Common myeloid progenitor, CD34-positive (primary cell): ENCODE data around the gene TEDC1. TPM values are rescaled to one million over a fixed set of nuclear protein-coding genes. Genes with fewer than 3 reads are reported as not detected.

ENCODE experiments used
- CTCF ChIA-PET: fragments of 350-600 bp; sonication (Branson Sonifier 250); formaldehyde crosslinking; loops from one replicate; lab custom pipeline; 2021; ENCODE audit warnings: antibody characterized with exemption; lab: Charles Lee
- POLR2A ChIA-PET: fragments of 350-600 bp; sonication (Branson Sonifier 250); formaldehyde crosslinking; loops from one replicate; lab custom pipeline; 2021; ENCODE audit warnings: antibody characterized with exemption; lab: Charles Lee
- DNase-seq, 3 donors: peaks; one replicate each; pipeline versions ENCODE4 v3.0.0 to v3.0.0-alpha.2; 2013
- H3K27ac ChIP-seq, 2 experiments: 1 replicate in 1 of 2; 2 replicates in 1 of 2; pipeline ENCODE4 v1.7.0; 2013; ENCODE audit warnings: inconsistent platforms in 2 of 2, low read length in 2 of 2, mild to moderate bottlenecking in 2 of 2, low read depth in 1 of 2, moderate library complexity in 1 of 2; ENCODE audit not compliant: severe bottlenecking in 2 of 2, insufficient read depth in 1 of 2, poor library complexity in 1 of 2
- H3K27me3 ChIP-seq, 5 experiments: replicated peaks in 2 of 5; 1 replicate in 3 of 5; 2 replicates in 2 of 5; pipeline versions ENCODE4 v1.6.1 to v1.7.0; 2013; ENCODE audit warnings: low read length in 4 of 5, mild to moderate bottlenecking in 2 of 5, moderate library complexity in 2 of 5, inconsistent platforms in 1 of 5; ENCODE audit not compliant: insufficient read depth in 5 of 5, control insufficient read depth in 4 of 5
- H3K36me3 ChIP-seq, 4 experiments: 1 replicate in 2 of 4; 2 replicates in 2 of 4; pipeline versions ENCODE4 v1.6.1 to v1.7.0; 2013; ENCODE audit warnings: low read length in 3 of 4, control low read depth in 1 of 4, mild to moderate bottlenecking in 1 of 4; ENCODE audit not compliant: control insufficient read depth in 4 of 4, insufficient read depth in 4 of 4
- H3K4me1 ChIP-seq, 4 experiments: 1 replicate in 3 of 4; 2 replicates in 1 of 4; pipeline versions ENCODE4 v1.6.1 to v1.7.1; 2013; ENCODE audit warnings: low read length in 3 of 4, mild to moderate bottlenecking in 3 of 4, control low read depth in 1 of 4, inconsistent platforms in 1 of 4, moderate library complexity in 1 of 4; ENCODE audit not compliant: control insufficient read depth in 4 of 4, insufficient read depth in 4 of 4; ENCODE audit errors: control extremely low read depth in 1 of 4
- H3K4me3 ChIP-seq, 7 experiments: 1 replicate in 4 of 7; 2 replicates in 3 of 7; pipeline versions ENCODE4 v1.5.1 to v1.7.0; 2013; ENCODE audit warnings: mild to moderate bottlenecking in 7 of 7, low read length in 6 of 7, moderate library complexity in 6 of 7, inconsistent platforms in 2 of 7, low read depth in 2 of 7, control low read depth in 1 of 7; ENCODE audit not compliant: insufficient read depth in 4 of 7, control insufficient read depth in 1 of 7; ENCODE audit errors: extremely low read depth in 1 of 7
- H3K9me3 ChIP-seq, 5 experiments: 1 replicate in 4 of 5; 2 replicates in 1 of 5; pipeline versions ENCODE4 v1.6.1 to v1.7.1; 2013; ENCODE audit warnings: low read length in 4 of 5, mild to moderate bottlenecking in 2 of 5, inconsistent platforms in 1 of 5, low read depth in 1 of 5, moderate library complexity in 1 of 5; ENCODE audit not compliant: control insufficient read depth in 4 of 5, insufficient read depth in 2 of 5; ENCODE audit errors: control extremely low read depth in 1 of 5
- WGBS: methylation state at CpG from one replicate; pipeline ENCODE4 v1.1.5; 2013; ENCODE audit not compliant: insufficient coverage; 5-methylcytosine and 5-hydroxymethylcytosine counted together
- polyA plus RNA-seq: library from polyadenylated mRNA; unstranded; fragments of 120-200 nt; gene quantifications from one replicate; pipeline ENCODE4 v1.2.1, GENCODE V29; 2013

The TEDC1 gene, protein sequence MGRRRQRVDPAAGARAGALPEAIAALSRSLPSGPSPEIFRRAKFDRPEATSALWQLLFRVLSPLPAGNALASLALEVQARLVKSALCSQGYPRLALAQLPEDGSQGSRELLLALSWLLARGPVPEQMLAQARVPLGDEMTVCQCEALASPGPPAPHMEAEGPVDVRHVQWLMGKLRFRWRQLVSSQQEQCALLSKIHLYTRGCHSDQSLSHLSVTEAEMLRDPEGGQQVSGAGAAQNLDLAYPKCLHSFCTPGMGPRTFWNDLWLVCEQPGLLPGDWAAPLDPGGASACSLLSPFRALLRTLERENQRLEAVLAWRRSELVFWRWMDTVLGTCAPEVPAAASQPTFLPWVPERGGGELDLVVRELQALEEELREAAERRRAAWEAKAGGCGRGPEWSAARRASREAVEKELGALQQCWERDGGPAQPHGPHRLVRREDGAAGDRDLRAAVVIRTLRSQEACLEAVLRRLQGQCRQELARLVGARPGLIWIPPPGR
- polyA plus RNA-seq = 7.2 TPM

DNA sequence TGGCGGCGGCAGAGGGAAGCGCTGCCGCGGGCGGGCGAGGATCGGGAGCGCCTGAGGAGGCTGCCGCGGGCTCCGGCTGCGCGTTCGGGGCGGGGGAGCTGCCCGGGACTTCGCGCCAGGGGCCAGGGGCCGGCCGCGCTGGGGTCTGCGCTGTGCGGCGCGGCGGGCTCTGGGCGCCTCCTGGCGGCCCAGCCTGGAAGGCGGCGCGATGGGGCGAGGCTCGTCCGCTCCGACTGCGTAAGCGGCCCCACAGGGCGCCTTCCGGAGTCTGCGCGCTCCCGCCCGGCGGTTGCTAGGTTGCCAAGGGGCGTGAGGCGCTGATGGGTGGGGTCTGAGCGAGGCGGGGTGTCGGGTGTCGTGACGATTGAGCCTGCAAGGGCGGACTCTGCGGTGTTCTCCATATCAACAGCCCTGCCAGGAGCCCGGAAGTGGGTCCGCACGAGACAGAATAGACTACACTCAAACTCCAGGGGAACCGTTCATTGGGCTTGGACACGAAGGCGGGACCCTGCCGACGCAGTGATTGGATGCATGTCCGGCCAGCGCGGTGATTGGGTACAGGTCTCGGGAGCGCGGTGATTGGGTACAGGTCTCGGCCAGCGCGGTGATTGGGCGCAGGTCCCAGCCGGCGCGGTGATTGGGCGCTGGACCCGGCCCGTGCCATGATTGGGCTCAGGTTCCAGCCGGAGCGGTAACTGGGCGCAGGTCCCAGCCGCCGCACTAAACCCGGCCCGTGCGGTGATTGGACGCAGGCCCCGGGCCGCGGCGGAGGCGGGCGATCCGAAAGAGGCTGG is at the start of gene TEDC1:
TEDC1 (plus strand) TSS at position 675 of the 794 bp plus-strand sequence. CDS start 130 bp downstream, outside the sequence.
- WGBS = 0% methylated on average over 79 of the region's 94 CpGs

DNA sequence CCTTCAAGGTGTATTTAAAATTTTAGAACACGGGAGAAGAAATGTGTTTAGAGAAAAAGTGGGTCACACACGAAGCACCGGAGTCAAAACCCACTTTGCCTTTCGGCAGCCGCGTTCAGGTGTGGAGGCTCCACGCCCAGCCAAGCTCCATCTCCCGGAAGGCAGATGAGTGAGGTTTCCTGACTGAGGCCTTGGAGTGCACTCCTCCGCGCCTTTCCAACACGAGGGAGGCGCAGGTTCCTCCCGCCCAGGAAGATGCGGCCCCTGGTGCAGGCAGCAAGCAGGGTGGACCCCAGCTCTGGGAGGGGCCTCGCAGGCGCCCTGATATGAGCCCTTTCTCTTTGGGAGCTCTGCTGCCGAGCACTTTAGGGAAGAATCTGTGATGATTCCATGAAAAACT is 48.9 kb upstream of the TEDC1 start:
- H3K36me3 ChIP-seq = peaks cover 0 to 65% (median 46%) of the 10 kb centered on the region in 4 experiments
- CTCF ChIA-PET = interaction anchor here (1.0 kb wide), 1 partner anchor 15 kb away, joined by 4 read pairs; no protein-coding TSS in a partner anchor
- WGBS = 86% methylated on average over 17 of the region's 17 CpGs

More for the DNA sequence above, at the start of gene TEDC1:
- peak; percentile 100 for DNase-seq
- Histone ChIP-seq H3K4me1 (peaks cover 0 to 55% (median 52%) of the 10 kb centered on the region in 4 experiments), H3K27ac (peak within 1 kb of the TSS; percentile 70 to 88), H3K4me3 (peak within 1 kb of the TSS; percentile 58 to 83 (median 75)), H3K27me3 (peaks cover 0 to 29% (median 5%) of the 10 kb centered on the region in 5 experiments), H3K36me3 (peaks cover 2 to 16% (median 6%) of the 10 kb centered on the region in 4 experiments), H3K9me3 (no peaks in the 10 kb centered on the region)
- CTCF ChIA-PET = interaction anchor here (0.8 to 5.2 kb wide), 20 partner anchors 9 to 129 kb away, joined by 3 to 68 read pairs (median 5); no protein-coding TSS in a partner anchor
- POLR2A ChIA-PET = interaction anchor here (1.1 to 2.6 kb wide), 5 partner anchors 9 to 120 kb away, joined by 3 to 23 read pairs (median 5); no protein-coding TSS in a partner anchor

DNA sequence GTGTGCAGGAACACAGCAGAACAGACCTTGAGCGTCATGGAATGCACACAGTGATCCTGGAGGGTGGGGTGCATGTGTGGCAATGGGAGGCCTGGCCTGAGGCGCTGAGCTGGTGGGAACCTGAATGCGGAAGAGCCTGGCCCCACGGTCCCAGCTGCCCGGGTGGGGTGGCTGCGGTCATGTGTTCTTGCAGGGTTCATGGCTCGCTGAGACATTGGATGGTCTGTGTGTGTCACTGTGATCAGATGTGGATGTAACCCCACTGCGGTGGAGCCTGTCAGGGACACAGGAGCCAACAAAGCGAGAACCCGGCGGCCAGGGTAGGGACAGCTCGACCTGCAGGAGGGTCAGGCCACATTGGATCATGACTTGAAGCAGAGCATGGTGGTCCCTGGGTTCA is 48.2 kb upstream of the TEDC1 start:
- POLR2A ChIA-PET = no interaction called here
- H3K36me3 ChIP-seq = peaks cover 0 to 62% (median 45%) of the 10 kb centered on the region in 4 experiments
- 90% methylated on average over 12 of the region's 12 CpGs for WGBS

More for the DNA sequence above, 48.9 kb upstream of the TEDC1 start:
- POLR2A ChIA-PET = no interaction called here
- no peaks in the 10 kb centered on the region for H3K4me1 ChIP-seq
- H3K27me3 ChIP-seq = no peaks in the 10 kb centered on the region
- no peak for DNase-seq
- H3K9me3 ChIP-seq = no peaks in the 10 kb centered on the region
- H3K4me3 ChIP-seq = no peak overlapping the region
- H3K27ac ChIP-seq = no peak overlapping the region

DNA sequence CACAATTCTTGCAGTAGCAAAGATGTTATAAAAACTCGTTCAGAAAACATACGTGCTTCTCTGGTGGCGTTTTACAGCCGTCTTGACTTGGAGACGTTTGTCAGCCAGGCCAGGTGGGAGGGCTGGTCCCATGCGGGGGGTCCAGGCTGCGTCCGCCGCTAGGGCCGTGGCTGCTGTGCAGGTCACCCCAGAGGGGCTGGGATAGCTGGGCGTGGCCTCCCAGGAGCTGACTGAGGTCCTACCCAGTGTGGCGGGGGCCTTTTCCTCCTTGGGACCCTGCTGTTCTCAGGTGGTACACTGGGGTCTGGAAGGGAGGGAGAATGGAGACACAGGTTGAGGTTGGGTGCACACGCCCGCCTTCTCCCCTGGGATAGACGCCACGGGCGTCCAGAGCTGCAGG is 46.2 kb upstream of the TEDC1 start:
- H3K36me3 ChIP-seq = peaks cover 0 to 54% (median 37%) of the 10 kb centered on the region in 4 experiments
- WGBS = 93% methylated on average over 17 of the region's 17 CpGs
- H3K4me1 ChIP-seq = no peaks in the 10 kb centered on the region
- no peak overlapping the region for H3K4me3 ChIP-seq
- no peak for DNase-seq
- H3K27ac ChIP-seq = no peak overlapping the region
- POLR2A ChIA-PET = no interaction called here
- CTCF ChIA-PET = interaction anchor here (0.7 to 2.7 kb wide), 3 partner anchors 9 to 74 kb away, joined by 3 to 11 read pairs (median 4); no protein-coding TSS in a partner anchor
- no peaks in the 10 kb centered on the region for H3K9me3 ChIP-seq
- H3K27me3 ChIP-seq = no peaks in the 10 kb centered on the region

More for the DNA sequence above, 48.2 kb upstream of the TEDC1 start:
- no peak for DNase-seq
- Histone ChIP-seq H3K27me3 (no peaks in the 10 kb centered on the region), H3K27ac (no peak overlapping the region), H3K4me3 (no peak overlapping the region), H3K9me3 (no peaks in the 10 kb centered on the region), H3K4me1 (no peaks in the 10 kb centered on the region)
- CTCF ChIA-PET = no interaction called here

DNA sequence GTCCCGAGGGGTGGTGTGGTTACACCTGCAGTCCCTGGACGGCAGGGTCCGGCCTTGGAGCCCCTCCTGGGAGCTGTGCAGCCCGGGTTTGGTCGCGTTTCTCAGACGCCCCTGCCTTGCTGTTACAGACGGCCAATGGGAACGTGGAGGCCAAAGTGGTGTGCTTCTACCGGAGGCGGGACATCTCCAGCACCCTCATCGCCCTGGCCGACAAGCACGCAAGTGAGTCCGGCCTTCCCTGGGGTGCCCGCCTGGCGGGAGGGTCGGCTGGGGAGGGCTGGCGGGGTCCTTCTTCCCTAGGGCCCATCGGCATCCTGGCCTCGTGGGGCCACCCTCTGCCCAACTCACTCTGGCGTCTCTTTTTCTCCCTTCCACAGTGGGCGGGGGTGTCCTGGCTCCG is 45.8 kb upstream of the TEDC1 start:
- DNase-seq = no peak
- 95% methylated on average over 24 of the region's 24 CpGs for WGBS

DNA sequence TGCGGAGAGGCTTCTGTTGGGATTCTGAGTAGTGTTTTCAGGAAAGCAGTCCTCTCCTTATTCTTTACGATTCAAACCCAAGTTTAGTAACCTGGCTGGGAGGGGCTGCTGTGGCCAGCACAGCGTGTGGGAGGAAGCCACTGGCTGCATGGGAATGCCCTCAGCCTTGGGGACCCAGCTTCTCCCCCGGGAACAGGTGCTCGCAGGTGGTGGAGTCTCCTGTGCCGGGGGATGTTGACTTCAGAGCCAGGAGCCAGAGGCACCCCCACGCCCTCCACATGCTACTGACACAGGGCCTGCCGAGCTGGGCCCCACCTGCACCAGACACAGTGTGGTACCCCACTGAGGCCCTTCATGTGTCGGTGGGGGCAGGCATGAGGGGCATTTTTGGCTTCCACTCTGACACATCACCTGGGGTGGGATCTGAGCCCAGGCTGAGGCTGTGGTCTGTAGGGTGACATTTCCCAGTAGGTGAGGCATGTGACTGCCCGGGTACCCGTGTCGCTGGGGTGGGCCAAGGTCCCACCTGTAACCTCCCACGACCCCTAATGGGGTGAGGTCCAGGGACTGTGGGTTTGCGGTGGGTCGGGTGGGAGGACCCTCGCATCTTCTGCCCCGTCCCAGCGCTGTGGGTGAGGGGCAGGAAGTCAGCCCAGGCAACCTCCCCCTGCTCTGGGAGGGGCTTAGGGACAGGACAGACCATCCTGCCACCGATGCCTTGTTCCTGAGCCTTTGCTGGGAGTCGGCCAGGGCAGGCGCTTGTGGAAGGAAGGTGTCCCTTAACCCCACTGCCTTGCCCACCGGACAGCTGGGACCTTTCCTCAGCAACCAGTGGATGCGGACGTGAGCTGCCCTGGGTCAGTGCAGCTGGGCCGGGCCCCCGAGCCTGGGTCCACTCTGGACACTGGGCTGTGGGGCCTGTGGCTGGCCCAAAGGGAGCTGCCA is 44.9 kb upstream of the TEDC1 start:
- no peak overlapping the region for H3K4me3 ChIP-seq
- DNase-seq = no peak
- WGBS = 95% methylated on average over 18 of the region's 26 CpGs
- POLR2A ChIA-PET = no interaction called here
- no peaks in the 10 kb centered on the region for H3K4me1 ChIP-seq
- H3K27me3 ChIP-seq = no peaks in the 10 kb centered on the region
- H3K36me3 ChIP-seq = peaks cover 0 to 58% (median 40%) of the 10 kb centered on the region in 4 experiments
- H3K9me3 ChIP-seq = no peaks in the 10 kb centered on the region
- H3K27ac ChIP-seq = no peak overlapping the region
- CTCF ChIA-PET = interaction anchor here (0.9 to 3.0 kb wide), 6 partner anchors 10 to 82 kb away, joined by 3 to 15 read pairs (median 8); no protein-coding TSS in a partner anchor

More for the DNA sequence above, 45.8 kb upstream of the TEDC1 start:
- peaks cover 0 to 54% (median 37%) of the 10 kb centered on the region in 4 experiments for H3K36me3 ChIP-seq
- H3K27ac ChIP-seq = no peak overlapping the region
- H3K27me3 ChIP-seq = no peaks in the 10 kb centered on the region
- CTCF ChIA-PET = interaction anchor here (0.7 to 2.7 kb wide), 3 partner anchors 9 to 74 kb away, joined by 3 to 11 read pairs (median 4); no protein-coding TSS in a partner anchor
- H3K4me1 ChIP-seq = no peaks in the 10 kb centered on the region
- H3K9me3 ChIP-seq = no peaks in the 10 kb centered on the region
- H3K4me3 ChIP-seq = no peak overlapping the region
- POLR2A ChIA-PET = no interaction called here
